Stimulated activated CD4-positive, alpha-beta T cell treated with anti-CD3 and anti-CD28 coated beads, Interleukin-1b, Interleukin-23, amount 100 ng/mL, for 48 hours (primary cell): ENCODE data around the gene GSK3B.

Experiments used
- DNase-seq: peaks from one replicate; pipeline ENCODE4 v3.0.0-alpha.2; 2020

GSK3B gene

DNA sequence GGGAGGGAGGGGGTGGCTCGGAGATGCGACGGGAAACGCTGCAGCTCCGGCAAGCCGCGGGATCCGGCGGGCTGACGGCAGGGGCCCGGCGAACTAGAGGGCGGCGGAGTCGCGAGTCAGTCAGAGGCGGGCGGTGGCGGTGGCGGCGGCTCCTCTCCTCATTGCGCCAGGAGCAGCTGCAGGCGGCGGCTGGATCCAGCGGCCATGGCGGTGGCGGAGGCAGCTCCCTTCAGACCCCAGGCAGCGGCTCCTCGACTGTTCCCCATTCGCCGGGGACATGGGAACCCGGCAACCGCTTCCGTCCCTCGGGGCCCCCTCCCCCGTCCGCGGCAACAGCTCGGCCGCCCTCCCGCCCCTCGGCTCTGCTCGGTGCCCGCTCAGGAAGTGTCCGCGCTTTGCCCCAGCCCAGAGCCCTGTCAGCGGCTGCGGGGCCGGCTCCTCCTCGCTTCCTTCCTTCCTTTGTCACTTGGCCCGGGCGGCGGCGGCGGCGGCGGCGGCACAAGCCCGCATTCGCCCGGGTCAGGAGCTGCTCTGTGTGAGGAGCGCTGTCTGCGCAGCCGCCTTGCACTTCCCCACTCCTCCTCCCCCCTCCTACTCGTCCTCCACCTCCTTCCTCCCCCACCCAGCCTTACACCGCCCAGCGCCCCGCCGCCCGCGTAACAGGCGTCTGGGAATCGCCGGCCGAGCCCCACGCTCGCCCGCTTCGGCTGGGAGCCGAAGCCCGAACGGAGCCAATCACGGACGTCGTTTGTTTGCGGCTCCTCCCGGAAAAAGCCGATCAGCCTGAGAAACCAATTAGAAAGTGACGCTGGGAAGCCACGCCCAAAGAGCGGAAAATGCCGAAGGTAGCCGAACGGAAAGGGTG is at the start of gene GSK3B:
Gene GSK3B (minus strand): TSS at position 537 of the 865 bp plus-strand sequence. CDS start 1,013 bp downstream, outside the sequence.
- DNase-seq: peak; percentile 78

DNA sequence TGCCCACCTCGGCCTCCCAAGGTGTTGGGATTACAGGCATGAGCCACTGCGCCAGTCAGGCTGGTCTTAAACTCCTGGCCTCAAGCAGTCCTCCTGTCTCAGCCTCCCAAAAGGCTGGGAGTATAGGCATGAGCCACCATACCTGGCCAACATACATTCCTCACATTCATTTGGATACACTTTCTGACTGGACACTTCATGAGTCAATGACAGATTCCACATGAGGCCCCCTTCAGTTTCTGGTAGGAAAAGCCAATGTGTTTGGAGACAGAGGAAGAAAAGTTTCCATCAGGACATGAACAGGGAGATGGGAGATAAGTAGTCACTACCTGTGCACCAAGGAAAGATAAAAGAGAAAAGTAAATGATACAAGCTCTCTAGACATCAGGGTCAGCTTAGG is 49.4 kb upstream of the GSK3B start:
- no peak for DNase-seq

DNA sequence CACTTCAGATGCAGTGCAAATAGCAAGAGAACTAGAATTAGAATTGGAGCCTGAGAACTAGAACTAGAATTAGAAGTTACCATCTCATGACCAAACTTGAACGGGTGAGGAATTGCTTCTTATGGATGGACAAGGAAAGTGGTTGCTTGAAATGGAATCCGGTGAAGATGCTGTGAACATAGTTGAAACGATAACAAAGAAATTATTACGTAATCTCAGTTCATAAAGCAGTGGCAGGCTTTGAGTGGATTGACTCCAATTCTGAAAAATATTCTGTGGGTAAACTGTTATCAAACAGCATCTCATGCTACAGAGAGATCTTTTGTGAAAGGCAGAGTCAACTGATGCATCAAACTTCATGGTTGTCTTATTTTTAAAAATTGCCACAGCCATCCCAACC is 48.0 kb upstream of the GSK3B start:
- no peak for DNase-seq

DNA sequence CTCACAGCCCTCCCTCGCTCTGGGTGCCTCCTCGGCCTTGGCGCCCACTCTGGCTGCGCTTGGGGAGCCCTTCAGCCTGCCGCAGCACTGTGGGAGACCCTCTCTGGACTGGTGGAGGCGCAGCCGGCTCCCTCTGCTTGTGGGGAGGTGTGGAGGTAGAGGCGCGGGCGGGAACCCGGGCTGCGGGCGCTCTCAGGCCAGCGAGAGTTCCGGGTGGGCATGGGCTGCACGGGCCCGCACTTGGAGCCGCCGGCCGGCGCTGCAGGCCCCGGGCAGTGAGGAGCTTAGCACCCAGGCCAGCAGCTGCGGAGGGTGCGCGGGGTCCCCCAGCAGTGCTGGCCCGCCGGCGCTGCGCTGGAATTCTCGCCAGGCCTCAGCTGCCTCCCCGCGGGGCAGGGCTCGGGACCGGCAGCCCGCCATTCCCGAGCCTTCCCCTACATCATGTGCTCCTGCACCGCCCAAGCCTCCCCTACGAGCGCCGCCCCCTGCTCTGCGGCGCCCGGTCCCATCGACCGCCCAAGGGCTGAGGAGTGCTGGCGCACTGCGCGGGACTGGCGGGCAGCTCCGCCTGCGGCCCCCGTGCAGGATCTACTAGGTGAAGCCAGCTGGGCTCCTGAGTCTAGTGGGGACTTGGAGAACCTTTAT is 46.0 kb upstream of the GSK3B start:
- no peak for DNase-seq

DNA sequence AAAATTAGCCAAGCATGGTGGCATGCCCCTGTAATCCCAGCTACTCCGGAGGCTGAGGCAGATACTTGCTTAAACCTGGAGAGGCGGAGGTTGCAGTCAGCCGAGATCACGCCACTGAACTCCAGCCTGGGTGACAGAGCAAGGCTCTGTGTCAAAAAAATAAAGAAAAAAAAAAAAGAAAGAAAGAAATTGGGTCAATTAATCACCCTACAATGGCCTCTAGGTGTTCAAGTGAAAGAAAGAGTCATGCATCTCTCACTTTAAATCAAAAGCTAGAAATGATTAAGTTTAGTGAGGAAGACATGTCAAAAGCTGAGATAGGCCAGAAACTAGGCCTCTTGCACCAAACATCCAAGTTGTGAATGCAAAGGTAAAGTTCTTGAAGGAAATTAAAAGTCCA is 44.9 kb upstream of the GSK3B start:
- DNase-seq: no peak

DNA sequence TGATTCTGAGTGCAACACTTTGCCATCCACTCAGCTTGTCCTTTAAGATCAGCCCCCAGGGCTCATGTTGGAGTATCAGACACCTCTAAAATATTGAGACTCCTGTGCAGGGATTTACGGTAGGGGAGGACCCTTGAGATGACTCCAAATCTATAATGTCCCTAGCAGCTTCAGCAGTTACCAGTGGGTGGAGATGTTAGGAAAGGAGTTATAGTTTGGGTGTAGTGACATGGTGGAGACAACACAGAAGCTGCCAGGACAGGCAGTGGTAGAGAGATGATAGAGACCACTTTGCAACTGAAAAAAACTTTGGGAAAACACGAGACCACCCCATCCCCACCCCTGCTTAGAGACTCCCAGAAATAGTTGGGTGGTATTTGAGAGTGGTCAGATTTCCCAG is 43.3 kb upstream of the GSK3B start:
- DNase-seq: no peak

DNA sequence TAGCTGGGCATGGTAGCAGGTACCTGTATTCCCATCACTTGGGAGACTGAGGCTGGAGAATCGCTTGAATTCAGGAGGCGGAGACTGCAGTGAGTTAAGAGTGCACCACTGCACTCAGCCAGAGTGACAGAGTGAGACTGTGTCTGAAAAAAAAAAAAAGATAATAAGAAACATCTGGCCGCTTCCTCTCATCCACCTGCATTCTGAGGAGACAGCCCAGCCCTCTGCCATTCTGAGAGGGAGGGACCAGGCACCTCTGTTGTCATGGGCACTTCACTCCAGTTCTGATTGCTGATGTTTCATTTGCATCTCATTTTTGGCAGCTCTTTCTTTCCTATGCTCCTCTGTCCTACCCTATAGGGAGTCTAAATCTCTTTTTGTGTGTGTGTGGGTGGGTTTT is 36.4 kb upstream of the GSK3B start:
- no peak for DNase-seq

DNA sequence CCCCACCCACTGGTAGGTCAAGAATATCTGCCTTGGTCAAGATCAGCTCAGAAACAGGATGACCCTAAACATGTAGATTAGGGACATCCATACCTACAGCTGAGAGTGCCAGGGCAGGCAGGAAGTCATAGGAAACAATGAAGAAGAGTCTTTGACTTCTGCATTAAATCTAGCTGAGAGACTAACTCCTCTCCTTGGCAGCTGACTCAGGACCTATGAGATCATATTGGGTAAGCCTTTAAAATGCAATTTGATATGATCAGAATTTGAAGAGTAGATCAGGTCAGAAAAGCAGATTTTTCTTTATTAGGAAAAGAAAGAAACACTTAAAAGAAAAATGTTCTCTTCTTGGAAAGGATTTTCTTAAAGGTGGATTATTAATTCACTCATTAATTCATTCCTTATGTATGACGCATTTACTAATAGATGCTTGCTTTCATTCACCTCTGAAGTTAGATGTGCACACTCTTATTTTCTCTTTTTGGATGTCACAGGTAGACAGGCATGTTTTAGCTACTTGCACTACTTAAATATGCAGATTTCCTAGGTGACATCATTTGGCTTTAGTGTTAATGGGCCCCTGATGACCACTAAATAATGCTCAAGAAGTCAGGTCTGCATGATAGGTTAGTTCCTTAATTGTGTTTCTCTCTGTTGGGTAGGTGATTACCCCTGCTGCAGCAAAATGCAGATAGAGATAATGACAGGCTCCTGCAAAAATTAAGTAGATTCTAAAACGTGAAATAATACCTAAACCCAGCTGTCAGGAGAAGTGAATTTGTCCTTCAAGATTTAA is 35.7 kb upstream of the GSK3B start:
- DNase-seq: no peak

DNA sequence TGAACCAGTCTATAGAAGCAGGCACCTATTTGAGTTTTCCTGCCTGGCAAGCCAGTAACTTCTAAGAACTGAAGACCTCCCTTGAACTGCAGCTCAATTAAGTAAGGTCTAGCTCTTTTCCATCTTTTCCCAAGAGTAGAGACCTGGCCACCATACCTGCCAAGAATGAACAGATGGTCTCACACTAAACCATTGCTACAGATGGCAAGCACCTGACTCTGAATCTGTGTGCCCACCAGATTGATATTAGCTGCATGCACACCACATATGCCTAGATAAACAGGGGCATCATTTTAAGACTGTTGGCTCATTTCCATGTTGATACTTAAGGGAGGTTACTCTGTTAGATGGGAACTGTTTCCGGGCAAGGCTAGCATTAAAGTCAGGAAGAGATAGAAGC is 34.8 kb upstream of the GSK3B start:
- no peak for DNase-seq

DNA sequence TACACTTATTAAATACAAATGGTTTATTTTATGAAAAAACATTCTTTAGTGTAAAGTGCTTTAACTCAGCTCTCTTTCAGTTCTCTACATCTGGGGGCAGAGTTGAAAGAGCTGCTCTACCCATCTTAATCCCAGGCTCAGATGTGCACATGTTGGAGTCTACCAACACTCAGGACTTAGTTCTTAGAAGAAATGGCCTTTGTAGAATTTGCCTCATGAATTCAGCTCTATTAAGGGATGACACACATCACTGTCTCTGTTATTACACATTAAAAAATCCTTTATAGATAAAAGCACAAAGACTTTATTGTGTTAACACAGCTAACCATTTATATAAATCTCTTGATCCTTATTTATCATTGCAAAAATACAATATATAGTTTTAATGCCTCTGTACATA is 31.7 kb upstream of the GSK3B start:
- no peak for DNase-seq

DNA sequence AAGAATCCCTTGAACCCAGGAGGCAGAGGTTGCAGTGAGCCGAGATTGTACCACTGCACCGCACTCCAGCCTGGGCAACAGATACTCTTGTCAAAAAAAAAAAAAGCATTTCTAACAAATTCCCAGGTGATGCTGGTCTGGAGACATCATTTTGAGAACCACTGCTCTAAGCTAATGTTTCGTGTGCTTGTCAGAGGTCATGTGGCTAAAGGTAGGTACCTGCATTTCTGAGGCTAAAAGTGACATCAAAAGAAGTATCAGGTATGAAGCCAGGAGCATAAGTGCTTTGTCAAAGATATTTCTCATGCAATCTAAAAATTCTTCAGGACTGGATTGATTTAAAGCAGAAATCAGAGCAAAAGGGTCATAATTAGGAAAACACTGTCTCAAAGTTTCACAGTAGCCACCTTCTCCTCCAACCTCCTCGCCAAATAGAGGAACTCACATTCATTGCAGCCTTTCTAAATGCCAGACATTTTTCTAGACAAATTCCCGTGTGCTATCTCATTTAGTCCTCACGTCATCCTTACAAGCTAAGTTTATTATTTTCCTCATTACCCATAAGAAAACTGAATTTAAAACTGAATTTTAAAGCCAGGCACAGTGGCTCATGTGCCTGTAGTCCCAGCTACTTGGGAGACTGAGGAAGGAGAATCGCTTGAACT is 25.7 kb upstream of the GSK3B start:
- no peak for DNase-seq

DNA sequence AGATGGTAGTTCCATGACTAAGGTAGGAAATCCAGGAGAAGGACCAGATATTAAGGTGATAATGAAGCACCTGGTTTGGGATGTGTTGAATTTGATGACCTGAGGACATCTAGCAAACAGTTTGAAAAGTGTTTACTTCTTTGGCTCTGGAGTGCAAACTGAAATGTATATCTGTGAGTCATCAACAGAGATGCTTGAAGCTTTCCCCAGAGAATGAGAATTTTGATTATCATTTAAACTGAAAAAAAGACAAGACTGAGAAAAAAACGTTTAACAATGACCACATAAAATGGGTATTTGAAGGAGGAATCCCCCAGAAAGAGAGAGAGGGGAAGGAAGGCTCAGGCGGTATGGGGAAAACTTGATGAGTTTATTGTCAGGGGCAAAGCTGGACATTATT is 20.7 kb upstream of the GSK3B start:
- DNase-seq: no peak

DNA sequence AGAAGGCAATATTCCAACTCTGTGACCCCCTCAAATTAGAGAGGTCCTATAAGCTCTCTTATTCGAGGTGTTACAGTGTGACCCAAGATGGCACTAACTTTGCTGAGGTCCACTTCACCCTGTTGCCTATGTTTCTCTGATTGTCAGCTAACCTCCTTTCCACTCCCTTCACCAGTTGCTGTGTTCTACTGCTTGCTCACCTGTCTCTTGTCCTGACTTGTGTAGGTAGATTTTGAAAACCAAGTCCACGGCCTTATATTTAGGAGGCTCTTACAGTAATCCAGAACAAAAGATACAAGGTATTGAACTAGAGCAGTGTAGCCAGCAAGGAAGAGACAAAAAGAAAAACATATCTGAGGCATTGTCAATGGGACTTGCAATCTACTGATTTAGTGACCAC is 20.1 kb upstream of the GSK3B start:
- no peak for DNase-seq

DNA sequence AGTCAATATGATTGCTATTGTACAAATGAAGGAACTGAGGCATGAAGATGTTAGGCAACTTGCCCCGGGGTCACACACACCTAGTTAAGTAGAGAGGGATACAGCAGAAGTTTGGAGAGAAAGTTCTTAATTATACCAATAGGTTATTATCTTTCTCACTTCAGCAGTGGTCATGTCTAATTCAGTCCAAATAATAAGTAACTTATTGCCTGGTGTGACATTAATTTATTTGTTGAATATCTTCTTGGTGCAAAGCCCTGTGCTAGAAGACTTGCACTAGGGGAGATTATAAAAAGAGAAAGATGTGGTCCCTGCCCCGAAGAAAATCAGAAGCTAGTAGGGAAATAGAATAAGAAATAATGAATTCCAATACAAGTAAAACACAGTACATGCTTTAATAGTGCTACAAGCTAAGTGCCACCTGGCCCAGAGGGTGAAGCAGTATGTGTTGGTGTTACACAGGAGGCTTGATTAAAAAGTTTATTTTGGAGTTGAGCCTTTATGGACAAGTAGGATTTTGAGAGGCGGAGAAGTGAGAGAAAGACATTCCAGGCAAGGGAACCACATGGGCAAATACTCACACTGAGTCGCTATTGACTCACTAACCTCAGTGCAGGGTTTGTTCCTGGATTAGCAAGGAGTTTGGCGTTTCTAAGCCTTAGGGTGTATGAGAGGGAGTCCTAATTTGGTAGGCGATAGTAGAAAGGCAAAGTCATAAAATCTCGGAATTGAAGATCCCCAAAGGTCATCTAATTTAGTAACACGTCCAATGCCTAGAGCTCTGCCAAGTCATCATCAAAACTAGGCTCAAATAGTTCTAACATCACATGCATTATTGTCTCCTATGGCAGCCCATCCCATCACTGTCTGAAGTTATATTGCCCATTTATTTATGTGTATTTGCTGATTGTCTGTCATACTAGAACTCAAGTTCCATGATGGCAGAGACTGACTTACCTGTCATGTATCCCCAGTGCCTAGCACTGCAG is 19.2 kb upstream of the GSK3B start:
- no peak for DNase-seq

DNA sequence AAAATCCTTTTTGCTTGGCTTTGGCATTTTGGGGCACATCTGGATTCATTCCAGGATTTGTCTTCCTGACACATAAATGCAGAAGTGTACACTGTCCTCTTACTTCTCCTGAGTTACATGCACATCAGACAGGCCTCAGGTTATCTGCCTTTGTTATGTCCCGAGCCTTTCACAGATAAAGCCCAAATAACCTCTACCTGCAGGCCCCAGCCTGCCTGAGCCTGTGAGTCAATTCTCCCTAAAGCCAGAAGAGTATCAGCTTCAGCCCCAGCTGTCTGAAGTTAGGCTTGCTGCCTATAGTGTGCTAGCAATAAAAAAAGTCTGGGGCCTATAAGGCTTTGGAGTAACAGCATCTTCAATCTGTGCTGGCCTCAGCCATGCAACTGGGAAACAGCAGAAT is 17.7 kb upstream of the GSK3B start:
- DNase-seq: no peak

DNA sequence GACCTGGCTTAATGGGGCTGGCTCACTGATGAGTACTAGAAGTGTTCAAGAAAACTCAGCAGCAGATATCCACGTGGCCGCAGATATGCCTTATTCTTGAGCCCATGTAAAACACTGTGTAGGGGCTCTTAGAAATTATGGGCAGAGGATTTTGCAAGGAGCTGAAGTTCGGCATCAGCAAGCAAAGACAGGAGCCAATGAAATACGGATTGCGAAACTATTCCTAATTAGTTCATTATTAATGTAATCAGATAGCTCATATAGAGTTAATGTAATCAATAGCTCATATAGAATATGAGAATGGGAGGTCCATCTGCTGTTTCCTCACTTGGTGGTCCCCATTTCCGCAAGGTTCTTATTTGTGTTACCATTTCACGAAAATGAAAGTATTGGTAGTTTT is 9.0 kb upstream of the GSK3B start:
- DNase-seq: no peak

DNA sequence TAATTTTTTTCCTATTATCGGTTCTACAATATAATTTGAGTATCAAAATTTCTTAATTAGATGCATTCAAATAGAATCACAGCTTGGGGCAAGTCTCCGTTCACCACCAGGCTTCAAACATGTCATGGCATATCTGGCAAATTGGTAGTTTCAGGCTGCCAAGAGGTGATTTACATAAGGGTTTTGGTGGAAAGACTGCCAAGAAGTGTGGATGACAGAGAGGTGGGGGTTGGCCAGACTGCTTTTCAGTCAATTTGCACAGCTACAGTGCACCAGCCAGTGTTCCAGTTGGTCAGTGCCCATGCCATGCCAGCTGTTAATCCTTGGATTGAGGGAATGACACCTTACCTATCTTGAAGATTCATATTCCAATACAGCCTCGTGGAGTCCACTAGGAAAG is 8.4 kb upstream of the GSK3B start:
- no peak for DNase-seq

DNA sequence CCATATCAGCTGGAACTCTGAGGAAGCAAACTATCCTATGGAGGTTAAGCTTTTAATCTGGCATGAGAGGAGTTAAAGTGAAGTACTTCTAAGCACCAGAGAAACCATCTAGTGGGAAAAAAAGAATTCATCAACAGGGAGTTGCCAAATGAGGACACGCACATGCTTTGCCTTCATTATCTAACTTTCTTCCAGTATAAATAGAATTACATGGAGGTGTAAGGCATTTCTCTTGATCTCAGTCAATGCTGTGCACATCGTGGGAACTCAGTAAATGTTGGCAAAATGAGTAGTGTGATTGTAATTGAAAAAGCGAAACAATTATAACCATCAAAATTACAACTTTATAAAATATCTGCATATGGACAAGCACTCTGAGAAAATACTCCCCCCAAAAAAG is 8.0 kb upstream of the GSK3B start:
- no peak for DNase-seq

DNA sequence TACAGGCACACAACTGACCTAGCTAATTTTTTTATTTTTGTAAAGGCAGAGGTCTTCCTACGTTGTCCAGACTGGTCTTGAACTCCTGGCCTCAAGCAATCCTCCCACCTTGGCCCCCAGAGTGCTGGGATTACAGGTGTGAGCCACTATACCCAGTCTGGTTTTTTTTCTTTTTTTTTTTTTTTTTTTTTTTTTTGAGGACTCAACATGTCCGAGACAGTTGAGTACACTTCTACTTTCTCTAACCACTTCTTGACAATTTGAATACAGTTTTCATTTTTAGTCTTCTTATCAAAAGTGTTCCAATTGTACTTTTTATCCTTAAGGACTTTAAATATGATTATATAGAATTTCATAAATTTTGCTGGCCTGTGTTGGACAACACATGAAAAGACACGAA is 7.4 kb upstream of the GSK3B start:
- DNase-seq: no peak

DNA sequence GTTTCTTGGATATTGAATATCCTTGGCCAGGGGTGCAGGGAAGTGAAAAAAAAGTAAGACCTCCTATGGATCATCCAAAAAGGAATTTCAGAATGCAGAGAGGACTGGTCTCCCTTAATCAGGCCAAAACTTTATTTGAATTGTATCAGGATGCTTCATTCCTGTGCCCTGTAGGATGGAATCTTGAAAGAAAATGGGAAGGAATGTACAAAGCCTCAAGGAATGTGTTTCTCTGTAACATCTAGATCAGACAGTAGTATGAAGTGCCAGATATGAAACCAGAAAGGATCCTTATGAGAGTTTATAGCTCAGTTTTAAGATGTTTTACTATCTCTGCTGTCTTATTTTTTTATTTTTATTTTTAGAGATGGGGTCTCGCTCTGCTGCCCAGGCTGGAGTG is 6.5 kb upstream of the GSK3B start:
- no peak for DNase-seq

DNA sequence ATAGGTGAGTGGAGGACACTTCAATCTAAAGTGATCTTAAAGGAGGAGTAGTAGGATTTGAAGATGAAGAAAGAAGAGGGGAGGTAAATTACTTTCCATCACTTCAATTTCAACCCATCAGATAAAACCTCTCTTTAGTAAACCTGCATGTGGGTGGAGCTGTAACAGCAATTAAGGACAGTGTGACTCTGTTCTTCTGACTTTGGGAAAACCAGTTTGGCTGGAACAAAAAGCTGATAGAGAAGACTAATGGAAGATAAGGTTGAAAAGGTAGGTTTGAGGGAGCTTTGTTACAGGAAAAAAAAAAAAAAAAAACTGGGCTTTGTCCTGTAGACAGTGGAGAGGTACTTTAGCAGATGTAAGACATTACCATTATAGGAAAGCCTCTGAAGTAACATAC is 4.5 kb upstream of the GSK3B start:
- DNase-seq: no peak

DNA sequence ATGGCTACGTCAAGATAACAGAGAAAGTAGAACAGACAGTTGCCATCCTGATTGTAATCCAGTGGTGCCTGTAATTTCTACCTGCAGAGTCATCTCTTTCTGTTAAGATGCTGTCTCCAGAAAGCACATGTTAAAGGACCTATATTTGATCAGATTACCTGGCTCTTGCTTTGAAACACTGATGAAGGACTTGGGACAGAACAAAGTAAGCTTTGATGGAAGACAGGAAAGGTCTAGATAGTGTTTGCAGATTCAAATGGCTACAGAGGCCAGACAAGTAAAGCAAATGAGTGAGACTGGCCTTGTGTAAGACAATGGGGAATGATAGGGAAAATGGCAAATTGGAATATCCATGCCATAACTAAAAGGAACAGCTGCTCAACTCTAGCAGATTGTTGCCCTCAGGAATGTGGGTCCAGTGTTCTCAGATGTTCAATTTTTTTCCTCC is 1.8 kb upstream of the GSK3B start:
- no peak for DNase-seq
